K562 (cell line): ENCODE results near the gene ACSBG1. TPM values are rescaled to one million over a fixed set of nuclear protein-coding genes. Genes with fewer than 3 reads are reported as not detected.

Experiments used
- ATAC-seq: fragments of 200-7000 bp; cut with Tn5 transposase; 3 replicates; pipeline ENCODE4 v1.9.1; 2020; ENCODE audit warnings: moderate library complexity
- BruUV-seq: library from RNA; stranded (reverse); fragments of 400-500 nt; replicated peaks from 2 replicates; lab custom pipeline; 2021; lab: Mats Ljungman, UMichigan
- CTCF ChIA-PET: fragments of 300-600 bp; formaldehyde crosslinking; extraction: SDS; loops from one replicate; lab custom pipeline; 2021; ENCODE audit warnings: low intra/inter-chr PET ratio; lab: Yijun Ruan, JAX
- POLR2A ChIA-PET: fragments of 300-600, 350-650 bp; sonication (Branson Sonifier 250); formaldehyde crosslinking; extraction: SDS; loops from one replicate; lab custom pipeline; 2021; ENCODE audit warnings: antibody characterized with exemption, inconsistent platforms; lab: Yijun Ruan, JAX
- DNase-seq, 4 experiments: peaks; one replicate each; pipeline versions ENCODE4 v3.0.0 to v3.0.0-alpha.2; 2011 to 2018; ENCODE audit warnings: low spot score in 3 of 4, mixed read lengths in 3 of 4; ENCODE audit errors: extremely low read depth in 1 of 4
- FAIRE-seq: peaks from 2 replicates; lab custom pipeline; 2011; peaks lifted over from hg19 to GRCh38; lab: Jason Lieb, UNC
- H2AFZ ChIP-seq: 2 replicates; pipeline ENCODE4 v1.6.0; 2011; ENCODE audit warnings: low read depth, low read length, control low read depth, inconsistent platforms
- H3K27ac ChIP-seq: fragments of 200-600 bp; 3 replicates; pipeline ENCODE4 v1.8.0; 2011; ENCODE audit warnings: low read depth, mild to moderate bottlenecking, control low read depth, inconsistent platforms, low read length, moderate library complexity, mixed read lengths; ENCODE audit errors: extremely low read depth
- H3K27me3 ChIP-seq, 2 experiments: fragments of 300-600 bp in 1 of 2; 2 replicates in 1 of 2; 3 replicates in 1 of 2; pipeline versions ENCODE4 v1.6.0 to v1.8.0; 2011; ENCODE audit warnings: inconsistent platforms in 2 of 2, low read length in 2 of 2, mild to moderate bottlenecking in 1 of 2, mixed read lengths in 1 of 2, moderate library complexity in 1 of 2; ENCODE audit not compliant: control insufficient read depth in 2 of 2, insufficient read depth in 2 of 2
- H3K36me3 ChIP-seq: fragments of 300-600 bp; 3 replicates; pipeline ENCODE4 v1.8.0; 2011; ENCODE audit warnings: mild to moderate bottlenecking, low read length, inconsistent platforms; ENCODE audit not compliant: control insufficient read depth, insufficient read depth
- H3K4me1 ChIP-seq, 2 experiments: fragments of 200-600 bp in 1 of 2; replicated peaks in 1 of 2; 2 replicates in 1 of 2; 3 replicates in 1 of 2; pipeline versions ENCODE4 v1.5.1 to v1.8.0; 2011; ENCODE audit warnings: inconsistent platforms in 2 of 2, low read length in 2 of 2, mild to moderate bottlenecking in 1 of 2, mixed read lengths in 1 of 2, moderate library complexity in 1 of 2; ENCODE audit not compliant: control insufficient read depth in 2 of 2, insufficient read depth in 2 of 2
- H3K4me2 ChIP-seq: 2 replicates; pipeline ENCODE4 v1.6.1; 2011; ENCODE audit warnings: low read length, control low read depth, inconsistent platforms, mixed read lengths; ENCODE audit not compliant: insufficient read depth
- H3K4me3 ChIP-seq: fragments of 200-600 bp; sonication (generic), shearing (Covaris generic); 2 replicates; pipeline ENCODE4 v1.5.1; 2016; ENCODE audit warnings: control low read depth, inconsistent platforms
- H3K79me2 ChIP-seq: fragments of 200-600 bp; 3 replicates; pipeline ENCODE4 v1.8.0; 2011; ENCODE audit warnings: low read length, inconsistent platforms; ENCODE audit not compliant: control insufficient read depth, insufficient read depth
- H3K9ac ChIP-seq, 2 experiments: 2 replicates each; pipeline versions ENCODE4 v1.6.0 to v1.6.1; 2011; ENCODE audit warnings: low read depth in 2 of 2, low read length in 2 of 2, control low read depth in 1 of 2, inconsistent platforms in 1 of 2, mild to moderate bottlenecking in 1 of 2, mixed read lengths in 1 of 2; ENCODE audit not compliant: insufficient read depth in 1 of 2
- H3K9me1 ChIP-seq: one replicate; pipeline ENCODE4 v1.6.0; 2011; ENCODE audit warnings: inconsistent platforms, mild to moderate bottlenecking, low read length, moderate library complexity; ENCODE audit not compliant: control insufficient read depth, insufficient read depth
- H3K9me3 ChIP-seq: replicated peaks from 2 replicates; pipeline ENCODE4 v1.5.1; 2011; ENCODE audit warnings: low read depth, low read length, inconsistent platforms; ENCODE audit not compliant: control insufficient read depth, insufficient read depth
- H4K20me1 ChIP-seq: replicated peaks from 2 replicates; pipeline ENCODE4 v1.6.1; 2011; ENCODE audit warnings: low read length, inconsistent platforms, mixed read lengths; ENCODE audit not compliant: control insufficient read depth, insufficient read depth
- CEBPZ ChIP-seq: fragments of 150-350 bp; IDR thresholded peaks from 2 replicates; pipeline ENCODE4 v1.6.1; 2014; ENCODE audit warnings: low read depth, mild to moderate bottlenecking, low read length, borderline replicate concordance
- GABPB1 ChIP-seq: sonication (generic); formaldehyde crosslinking; IDR thresholded peaks from 2 replicates; pipeline ENCODE4 v1.8.0; 2022; ENCODE audit warnings: mild to moderate bottlenecking, missing genetic modification reagents
- HLTF ChIP-seq: fragments of 450-650 bp; IDR thresholded peaks from 2 replicates; pipeline ENCODE4 v1.6.1; 2016
- LEF1 ChIP-seq: fragments of 450-650 bp; IDR thresholded peaks from 2 replicates; pipeline ENCODE4 v1.6.1; 2016; ENCODE audit warnings: mild to moderate bottlenecking
- MBD2 ChIP-seq: sonication (generic); IDR thresholded peaks from 2 replicates; pipeline ENCODE4 v1.6.1; 2016; ENCODE audit warnings: low read depth, borderline replicate concordance
- SAFB ChIP-seq: fragments of 200-400 bp; formaldehyde crosslinking; IDR thresholded peaks from 2 replicates; pipeline ENCODE4 v1.6.1; 2017; ENCODE audit warnings: low read depth, low read length, borderline replicate concordance
- USF1 ChIP-seq: sonication (generic); formaldehyde crosslinking; IDR thresholded peaks from 2 replicates; pipeline ENCODE4 v1.9.0; 2022; ENCODE audit warnings: mild to moderate bottlenecking, missing genetic modification reagents
- ZBTB34 ChIP-seq: fragments of 250-450 bp; sonication (Bioruptor Pico); IDR thresholded peaks from 2 replicates; pipeline ENCODE4 v1.8.0; 2021; ENCODE audit warnings: mild to moderate bottlenecking, moderate library complexity
- ZKSCAN8 ChIP-seq: fragments of 200-800 bp; sonication (Bioruptor generic); IDR thresholded peaks from 2 replicates; pipeline ENCODE4 v1.6.1; 2016; ENCODE audit warnings: missing genetic modification characterization, missing compliant biosample characterization
- ZNF766 ChIP-seq: fragments of 200-800 bp; sonication (Bioruptor generic); conservative IDR thresholded peaks from 2 replicates; pipeline ENCODE4 v1.6.1; 2016; ENCODE audit warnings: missing genetic modification characterization, missing compliant biosample characterization
- ZNF830 ChIP-seq: fragments of 250-450 bp; sonication (Bioruptor Pico); IDR thresholded peaks from 2 replicates; pipeline ENCODE4 v1.5.0; 2021; ENCODE audit warnings: mild to moderate bottlenecking
- WGBS: fragments of 100-300 bp; shearing (Covaris generic); methylation state at CpG from one replicate; pipeline ENCODE4 v1.1.6; 2016; ENCODE audit warnings: low coverage, mixed read lengths; ENCODE audit not compliant: insufficient coverage; ENCODE audit errors: missing lambda C conversion rate; 5-methylcytosine and 5-hydroxymethylcytosine counted together
- in situ Hi-C: fragments of 300-500 bp; cut with MboI; formaldehyde crosslinking; loops from 4 replicates; pipeline ENCODE4 v1.15.0; 2018; ENCODE audit warnings: inconsistent platforms, mixed read lengths
- intact Hi-C: fragments of 100-400 bp; cut with micrococcal nuclease; formaldehyde crosslinking; loops from 2 replicates; pipeline ENCODE4 v1.14.2; 2022
- polyA plus RNA-seq, 8 experiments: library from polyadenylated mRNA; depleted of rRNA in 4 of 8; stranded (reverse) in 5 of 8; unstranded in 3 of 8; fragments of >200 nt; fragmentation: Nextera tagmentation in 2 of 8; fragmentation: Illumina TruSeq in 1 of 8; extraction: Ambion mirVana in 2 of 8; extraction: Trizol in 1 of 8; gene quantifications; 2 replicates each; pipeline versions ENCODE4 v1.2.1 to v1.2.3, GENCODE V29; 2011 to 2014; ENCODE audit warnings: inconsistent platforms in 1 of 8, missing spikeins in 1 of 8
- total RNA-seq, 7 experiments: library from RNA; depleted of rRNA in 6 of 7; stranded (reverse); fragments of >200 nt in 6 of 7; fragmentation: Illumina TruSeq in 2 of 7; extraction: Trizol in 2 of 7; gene quantifications; 2 replicates each; pipeline versions ENCODE4 v1.2.1 to v1.2.3, GENCODE V29; 2011 to 2021; ENCODE audit warnings: low replicate concordance in 1 of 7

The ACSBG1 gene
- total and polyA plus RNA-seq, 9 of the 15 experiments (the other 6 are each of a cell fraction or from before 2014, with no cell fraction given), result 0.36 to 6.4 (median 2.5) TPM

GRCh38 chr15:78149068-78149804 lies 85.1 kb downstream of the ACSBG1 start, which contains the start of gene IDH3A:
Gene IDH3A, plus strand, starts transcription at chr15:78149362. Its CDS starts 42 bp downstream, at chr15:78149404.
- ATAC-seq (peak; percentile 96), FAIRE-seq (peak; percentile 92), DNase-seq (peak; percentile 99)
- in situ Hi-C loops (no loop called here), intact Hi-C loops (no loop called here)
- Histone ChIP-seq H3K4me1 (peaks cover 20 to 23% of the 10 kb centered on the region in 2 experiments; a peak in 4 of 5 replicates), H3K9me3 (no peaks in the 10 kb centered on the region), H3K4me3 (peak within 1 kb of the TSS; percentile 83), H3K27ac (peak within 1 kb of the TSS; percentile 70), H4K20me1 (peaks cover 2% of the 10 kb centered on the region), H3K9ac (peak within 1 kb of the TSS; percentile 69 to 97), H3K79me2 (peaks cover 36% of the 10 kb centered on the region), H3K4me2 (peak within 1 kb of the TSS; percentile 79), H3K36me3 (peaks cover 10% of the 10 kb centered on the region; the same call in 1 of the 3 replicates), H2AFZ (peak within 1 kb of the TSS; percentile 88), H3K9me1 (no peaks in the 10 kb centered on the region), H3K27me3 (no peaks in the 10 kb centered on the region)
- POLR2A ChIA-PET, result interaction anchor here (0.7 to 1.4 kb wide), 6 partner anchors 10 to 439 kb away, joined by 3 to 6 read pairs (median 3); no protein-coding TSS in a partner anchor
- CTCF ChIA-PET, result no interaction called here
- WGBS, result under 1% methylated on average over 42 of the region's 79 CpGs
- BruUV-seq, result TSS peak; percentile 72
- TF ChIP-seq LEF1 (peak; percentile 66; the same call in 1 of the 2 replicates), CEBPZ (no peak), USF1 (CRISPR knock-in tag) (no peak), GABPB1 (CRISPR knock-in tag) (peak; percentile 79; the same call in 1 of the 2 replicates), ZNF766 (CRISPR knock-in tag) (0 out of 2 replicates have a peak, but pooled peaks have one; percentile 28), SAFB (peak; percentile 78), ZBTB34 (no peak), ZNF830 (CRISPR knock-in tag) (no peak), HLTF (no peak), MBD2 (no peak), ZKSCAN8 (CRISPR knock-in tag) (no peak)
